ENCODE data around the gene LRRTM4.

DNA sequence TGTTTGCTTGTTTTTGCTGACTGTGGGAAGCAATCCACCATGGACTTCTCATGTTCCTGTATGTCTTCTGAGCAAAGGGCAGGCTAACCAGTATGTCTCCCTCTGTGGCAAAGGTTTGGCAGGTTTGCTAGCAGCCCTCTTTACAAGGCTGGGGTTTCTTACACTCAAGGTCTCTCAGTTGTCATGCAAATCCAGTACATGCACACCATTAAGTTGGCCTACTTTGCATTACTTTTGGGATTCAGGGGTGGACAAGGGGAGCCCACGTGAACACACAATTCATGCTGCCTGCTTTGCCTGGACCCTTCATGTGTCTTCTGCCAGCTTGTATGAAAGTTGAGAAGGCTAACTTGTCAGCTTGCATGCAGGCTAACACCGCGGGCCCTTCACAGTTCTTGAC is 134.9 kb downstream of the LRRTM4 start:
- TF ChIP-seq, protein P1, sequence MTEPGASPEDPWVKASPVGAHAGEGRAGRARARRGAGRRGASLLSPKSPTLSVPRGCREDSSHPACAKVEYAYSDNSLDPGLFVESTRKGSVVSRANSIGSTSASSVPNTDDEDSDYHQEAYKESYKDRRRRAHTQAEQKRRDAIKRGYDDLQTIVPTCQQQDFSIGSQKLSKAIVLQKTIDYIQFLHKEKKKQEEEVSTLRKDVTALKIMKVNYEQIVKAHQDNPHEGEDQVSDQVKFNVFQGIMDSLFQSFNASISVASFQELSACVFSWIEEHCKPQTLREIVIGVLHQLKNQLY (CRISPR knock-in tag; IDR thresholded peaks at IDR 0.05): no peak
- TF ChIP-seq, protein P2, sequence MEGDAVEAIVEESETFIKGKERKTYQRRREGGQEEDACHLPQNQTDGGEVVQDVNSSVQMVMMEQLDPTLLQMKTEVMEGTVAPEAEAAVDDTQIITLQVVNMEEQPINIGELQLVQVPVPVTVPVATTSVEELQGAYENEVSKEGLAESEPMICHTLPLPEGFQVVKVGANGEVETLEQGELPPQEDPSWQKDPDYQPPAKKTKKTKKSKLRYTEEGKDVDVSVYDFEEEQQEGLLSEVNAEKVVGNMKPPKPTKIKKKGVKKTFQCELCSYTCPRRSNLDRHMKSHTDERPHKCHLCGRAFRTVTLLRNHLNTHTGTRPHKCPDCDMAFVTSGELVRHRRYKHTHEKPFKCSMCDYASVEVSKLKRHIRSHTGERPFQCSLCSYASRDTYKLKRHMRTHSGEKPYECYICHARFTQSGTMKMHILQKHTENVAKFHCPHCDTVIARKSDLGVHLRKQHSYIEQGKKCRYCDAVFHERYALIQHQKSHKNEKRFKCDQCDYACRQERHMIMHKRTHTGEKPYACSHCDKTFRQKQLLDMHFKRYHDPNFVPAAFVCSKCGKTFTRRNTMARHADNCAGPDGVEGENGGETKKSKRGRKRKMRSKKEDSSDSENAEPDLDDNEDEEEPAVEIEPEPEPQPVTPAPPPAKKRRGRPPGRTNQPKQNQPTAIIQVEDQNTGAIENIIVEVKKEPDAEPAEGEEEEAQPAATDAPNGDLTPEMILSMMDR (CRISPR knock-in tag; IDR thresholded peaks at IDR 0.05): no peak
- no peak for TF ChIP-seq ARNTL (CRISPR knock-in tag; IDR thresholded peaks at IDR 0.05)
- no peak for TF ChIP-seq MED13 (CRISPR knock-in tag; IDR thresholded peaks at IDR 0.05)
- TF ChIP-seq, protein P3, sequence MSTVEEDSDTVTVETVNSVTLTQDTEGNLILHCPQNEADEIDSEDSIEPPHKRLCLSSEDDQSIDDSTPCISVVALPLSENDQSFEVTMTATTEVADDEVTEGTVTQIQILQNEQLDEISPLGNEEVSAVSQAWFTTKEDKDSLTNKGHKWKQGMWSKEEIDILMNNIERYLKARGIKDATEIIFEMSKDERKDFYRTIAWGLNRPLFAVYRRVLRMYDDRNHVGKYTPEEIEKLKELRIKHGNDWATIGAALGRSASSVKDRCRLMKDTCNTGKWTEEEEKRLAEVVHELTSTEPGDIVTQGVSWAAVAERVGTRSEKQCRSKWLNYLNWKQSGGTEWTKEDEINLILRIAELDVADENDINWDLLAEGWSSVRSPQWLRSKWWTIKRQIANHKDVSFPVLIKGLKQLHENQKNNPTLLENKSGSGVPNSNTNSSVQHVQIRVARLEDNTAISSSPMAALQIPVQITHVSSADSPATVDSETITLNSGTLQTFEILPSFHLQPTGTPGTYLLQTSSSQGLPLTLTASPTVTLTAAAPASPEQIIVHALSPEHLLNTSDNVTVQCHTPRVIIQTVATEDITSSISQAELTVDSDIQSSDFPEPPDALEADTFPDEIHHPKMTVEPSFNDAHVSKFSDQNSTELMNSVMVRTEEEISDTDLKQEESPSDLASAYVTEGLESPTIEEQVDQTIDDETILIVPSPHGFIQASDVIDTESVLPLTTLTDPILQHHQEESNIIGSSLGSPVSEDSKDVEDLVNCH (CRISPR knock-in tag; IDR thresholded peaks at IDR 0.05): no peak
